Epithelial cell of esophagus (primary cell): ENCODE data around the gene KIF18A.

Experiments
- DNase-seq: peaks from one replicate; pipeline ENCODE4 v3.0.0; 2010; ENCODE audit warnings: low read depth
- H3K4me3 ChIP-seq: 2 replicates; pipeline ENCODE4 v1.5.1; 2011; ENCODE audit warnings: mild to moderate bottlenecking, low read length, control low read depth
- TF ChIP-seq, protein P1 (sequence below): IDR thresholded peaks from 2 replicates; pipeline ENCODE4 v1.5.1; 2011; ENCODE audit warnings: low read depth, mild to moderate bottlenecking, low read length, control low read depth, inconsistent platforms; ENCODE audit not compliant: insufficient read depth; ENCODE audit errors: missing control alignments

KIF18A gene

DNA sequence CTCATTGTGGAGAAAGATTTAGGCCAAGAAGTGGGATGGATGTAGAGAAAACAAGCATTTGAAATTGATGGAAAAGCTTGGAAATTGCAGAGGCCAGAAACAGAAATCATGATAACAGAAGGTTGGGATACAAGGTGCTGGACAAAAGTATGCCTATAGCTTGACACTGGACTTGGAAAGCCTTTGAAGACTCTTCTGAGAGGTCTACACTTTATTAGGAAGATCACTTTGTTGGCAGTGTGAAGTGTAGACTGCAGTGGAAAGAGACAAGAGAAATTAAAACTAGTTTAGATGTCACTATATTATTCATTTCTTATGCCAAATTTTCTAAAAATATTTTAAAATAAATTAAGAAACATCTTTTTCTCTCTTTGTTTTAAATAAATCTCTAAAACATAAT, 59.1 kb downstream of the KIF18A start:
- H3K4me3 ChIP-seq = no peak overlapping the region
- TF ChIP-seq, protein P1, sequence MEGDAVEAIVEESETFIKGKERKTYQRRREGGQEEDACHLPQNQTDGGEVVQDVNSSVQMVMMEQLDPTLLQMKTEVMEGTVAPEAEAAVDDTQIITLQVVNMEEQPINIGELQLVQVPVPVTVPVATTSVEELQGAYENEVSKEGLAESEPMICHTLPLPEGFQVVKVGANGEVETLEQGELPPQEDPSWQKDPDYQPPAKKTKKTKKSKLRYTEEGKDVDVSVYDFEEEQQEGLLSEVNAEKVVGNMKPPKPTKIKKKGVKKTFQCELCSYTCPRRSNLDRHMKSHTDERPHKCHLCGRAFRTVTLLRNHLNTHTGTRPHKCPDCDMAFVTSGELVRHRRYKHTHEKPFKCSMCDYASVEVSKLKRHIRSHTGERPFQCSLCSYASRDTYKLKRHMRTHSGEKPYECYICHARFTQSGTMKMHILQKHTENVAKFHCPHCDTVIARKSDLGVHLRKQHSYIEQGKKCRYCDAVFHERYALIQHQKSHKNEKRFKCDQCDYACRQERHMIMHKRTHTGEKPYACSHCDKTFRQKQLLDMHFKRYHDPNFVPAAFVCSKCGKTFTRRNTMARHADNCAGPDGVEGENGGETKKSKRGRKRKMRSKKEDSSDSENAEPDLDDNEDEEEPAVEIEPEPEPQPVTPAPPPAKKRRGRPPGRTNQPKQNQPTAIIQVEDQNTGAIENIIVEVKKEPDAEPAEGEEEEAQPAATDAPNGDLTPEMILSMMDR = no peak
- no peak for DNase-seq

DNA sequence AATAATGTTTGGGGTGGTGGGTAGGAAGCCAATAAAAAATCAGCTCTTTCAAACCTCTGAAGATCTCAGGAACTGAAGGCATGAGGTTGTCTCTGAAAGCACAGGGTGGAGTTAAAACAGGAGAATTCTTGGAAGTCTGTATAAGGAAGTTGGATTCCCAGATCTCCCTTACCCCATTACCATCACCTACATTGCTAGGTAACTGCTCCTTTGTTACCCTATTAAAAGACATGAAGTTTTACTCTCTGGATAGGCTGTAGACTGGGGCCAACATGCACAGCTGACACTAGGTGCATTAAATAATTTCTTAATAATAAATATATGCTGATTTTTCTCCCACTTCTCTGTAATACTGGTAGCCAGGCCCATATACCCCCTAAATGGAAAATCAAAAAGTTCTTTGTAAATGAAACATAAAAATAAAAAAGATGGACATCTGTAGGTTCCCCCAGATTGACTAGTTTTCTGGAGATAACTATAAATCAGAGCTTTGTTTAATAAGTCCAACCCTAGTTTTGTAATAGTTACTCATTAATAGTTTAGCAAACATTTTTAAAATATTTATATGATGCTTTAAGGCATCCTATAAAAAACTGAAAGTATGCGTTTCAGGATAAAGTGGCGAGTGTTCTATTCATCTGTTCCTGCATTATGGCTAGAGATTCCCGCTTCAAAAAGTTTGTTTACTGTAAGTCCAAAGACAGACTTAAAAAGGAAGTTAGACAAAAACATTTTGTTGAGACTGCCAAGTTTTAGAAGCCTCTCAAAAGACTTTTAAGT, 63.8 kb downstream of the KIF18A start:
- DNase-seq = no peak
- no peak overlapping the region for H3K4me3 ChIP-seq
- TF ChIP-seq, protein P1 = no peak

DNA sequence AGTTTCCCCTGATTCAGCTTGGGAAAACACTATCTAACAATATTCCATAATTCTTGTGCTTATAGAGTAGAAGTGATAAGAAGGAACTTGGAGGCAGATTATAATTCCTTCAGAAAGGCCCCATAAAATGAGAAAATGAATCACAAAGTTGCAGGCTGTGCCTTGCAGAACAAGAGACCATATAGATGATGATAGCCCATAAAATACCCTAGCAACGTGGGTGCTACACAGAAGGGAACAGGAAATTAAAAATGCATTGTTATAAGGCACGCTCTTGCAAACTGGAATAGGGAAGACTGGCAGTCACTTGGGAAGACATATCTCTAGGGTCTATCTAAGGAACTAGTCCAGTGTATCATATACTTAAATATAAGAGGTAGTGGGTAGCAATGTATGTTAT, 67.6 kb downstream of the KIF18A start:
- no peak overlapping the region for H3K4me3 ChIP-seq
- DNase-seq = no peak
- TF ChIP-seq, protein P1 = no peak

DNA sequence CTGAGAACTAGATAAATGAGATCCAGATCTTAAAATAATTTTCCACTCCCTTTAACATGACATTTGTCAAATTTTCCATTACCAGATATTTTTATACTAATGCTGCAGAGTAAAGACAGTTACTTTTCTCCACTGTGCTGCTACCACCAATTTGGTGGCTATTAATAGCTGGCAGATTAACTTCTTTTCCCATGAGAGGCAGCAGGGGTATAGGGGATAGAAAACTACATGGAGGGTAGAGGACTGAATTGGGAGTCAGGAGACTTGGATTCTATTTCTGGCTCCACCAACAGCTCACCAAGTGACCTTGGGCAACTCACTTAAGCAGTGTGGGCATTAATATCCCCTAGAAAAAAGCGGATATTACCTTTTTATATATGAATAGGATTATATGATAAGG, 69.2 kb downstream of the KIF18A start:
- H3K4me3 ChIP-seq = no peak overlapping the region
- TF ChIP-seq, protein P1 = no peak
- DNase-seq = no peak

DNA sequence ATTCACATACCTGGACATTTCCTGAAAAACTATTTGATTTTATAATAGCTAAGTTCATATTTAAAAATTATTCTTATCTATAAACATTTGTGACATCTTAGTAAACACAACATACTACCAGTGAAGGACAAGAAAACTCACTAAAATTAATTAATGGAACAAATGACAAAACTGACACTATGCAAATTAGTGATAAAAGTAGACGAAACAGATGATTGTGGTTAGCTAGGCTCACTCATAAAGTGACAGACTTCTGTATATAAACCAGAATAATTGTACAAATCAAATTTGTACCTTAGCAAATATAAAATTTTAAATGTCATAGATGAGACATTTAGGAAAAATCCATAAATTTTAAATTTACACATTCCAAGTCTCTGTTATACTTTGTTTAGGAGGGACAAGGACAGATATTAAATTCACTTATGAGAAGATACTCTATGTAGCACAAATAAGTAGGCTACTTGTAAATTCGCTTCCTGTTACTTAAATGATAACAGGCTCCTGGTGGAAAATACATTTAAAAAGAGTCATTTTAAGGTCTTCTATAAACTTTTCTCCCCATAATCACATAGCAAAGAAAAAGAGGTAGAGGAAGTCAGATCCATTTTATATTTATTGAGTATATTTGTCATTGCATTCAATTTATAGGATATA, 81.2 kb downstream of the KIF18A start:
- TF ChIP-seq, protein P1 = no peak
- no peak overlapping the region for H3K4me3 ChIP-seq
- no peak for DNase-seq

DNA sequence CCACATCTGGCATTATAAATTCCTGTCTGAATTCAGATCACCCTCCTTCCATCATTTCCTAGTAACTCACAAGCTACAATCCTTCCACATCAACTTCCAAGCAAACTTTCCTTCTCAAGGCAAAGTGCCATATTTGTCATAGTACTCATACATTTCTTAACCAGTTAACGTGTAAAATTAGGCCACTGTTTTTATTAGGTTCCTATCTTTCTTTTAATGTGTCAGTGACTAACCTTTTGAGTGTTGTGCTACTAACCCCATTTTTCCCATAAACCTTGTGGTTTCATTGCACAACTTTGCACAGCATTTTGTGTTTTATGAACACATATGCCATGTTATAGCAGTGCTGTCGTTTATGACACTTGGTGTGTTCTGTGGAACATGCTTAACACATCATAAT, 90.1 kb downstream of the KIF18A start:
- no peak overlapping the region for H3K4me3 ChIP-seq
- TF ChIP-seq, protein P1 = no peak
- DNase-seq = no peak

DNA sequence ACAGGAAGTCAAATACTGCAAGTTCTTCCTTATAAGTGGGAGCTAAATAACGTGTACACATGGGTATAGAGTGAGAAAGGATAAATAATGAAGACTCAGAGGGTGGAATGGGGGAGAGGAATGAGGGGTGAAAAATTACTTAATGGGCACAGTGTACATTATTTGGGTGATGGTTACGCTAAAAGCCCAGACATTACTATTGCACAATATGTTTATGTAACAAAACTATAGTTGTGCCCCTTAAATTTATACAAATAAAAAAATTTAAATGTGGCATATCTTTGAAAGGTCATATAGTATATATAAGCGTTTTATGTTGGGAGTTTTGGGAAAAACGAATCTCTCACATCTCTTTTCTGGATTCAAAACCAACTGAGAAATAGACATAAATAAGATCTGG, 96.1 kb downstream of the KIF18A start:
- TF ChIP-seq, protein P1 = no peak
- H3K4me3 ChIP-seq = no peak overlapping the region
- no peak for DNase-seq
